H1 (cell line): ENCODE results near the gene CGA. TPM values are rescaled to one million over a fixed set of nuclear protein-coding genes. Genes with fewer than 3 reads are reported as not detected.

Experiments used
- CTCF ChIA-PET: fragments of 300-600 bp; sonication (Branson Sonifier 250); formaldehyde crosslinking; loops from one replicate; lab custom pipeline; 2021; ENCODE audit not compliant: partially characterized antibody; lab: Charles Lee
- POLR2A ChIA-PET: fragments of 300-600 bp; sonication (Branson Sonifier 250); formaldehyde crosslinking; loops from one replicate; lab custom pipeline; 2021; ENCODE audit warnings: inconsistent platforms; ENCODE audit not compliant: partially characterized antibody; lab: Charles Lee
- DNase-seq, 2 experiments: peaks; one replicate each; pipeline versions ENCODE4 v3.0.0 to v3.0.0-alpha.2; 2010 to 2022; ENCODE audit warnings: low spot score in 2 of 2, low read depth in 1 of 2, mixed read lengths in 1 of 2
- FAIRE-seq: peaks from 2 replicates; lab custom pipeline; 2011; peaks lifted over from hg19 to GRCh38; lab: Jason Lieb, UNC
- H2AFZ ChIP-seq: 2 replicates; pipeline ENCODE4 v1.8.1; 2012; ENCODE audit warnings: low read length, inconsistent platforms
- H2AK5ac ChIP-seq: 2 replicates; pipeline ENCODE4 v1.6.1; 2013; ENCODE audit warnings: low read depth, low read length
- H2BK120ac ChIP-seq: replicated peaks from 2 replicates; pipeline ENCODE3; 2013; ENCODE audit warnings: low read depth, low read length, inconsistent platforms
- H2BK12ac ChIP-seq: 2 replicates; pipeline ENCODE4 v1.6.1; 2013; ENCODE audit warnings: low read depth, low read length
- H2BK15ac ChIP-seq: 2 replicates; pipeline ENCODE4 v1.6.1; 2013; ENCODE audit warnings: low read length
- H2BK20ac ChIP-seq: 2 replicates; pipeline ENCODE4 v1.6.1; 2013; ENCODE audit warnings: low read length
- H2BK5ac ChIP-seq: 2 replicates; pipeline ENCODE4 v1.6.1; 2013; ENCODE audit warnings: low read depth, low read length
- H3K14ac ChIP-seq: 2 replicates; pipeline ENCODE4 v1.6.1; 2013; ENCODE audit warnings: inconsistent platforms; ENCODE audit not compliant: insufficient read length
- H3K18ac ChIP-seq: 2 replicates; pipeline ENCODE4 v1.6.1; 2013; ENCODE audit warnings: low read length; ENCODE audit errors: extremely low read depth
- H3K23ac ChIP-seq: 2 replicates; pipeline ENCODE4 v1.6.1; 2013; ENCODE audit warnings: inconsistent platforms; ENCODE audit not compliant: insufficient read length
- H3K23me2 ChIP-seq: 2 replicates; pipeline ENCODE4 v1.6.1; 2013; ENCODE audit warnings: low read depth, low read length
- H3K27ac ChIP-seq: 2 replicates; pipeline ENCODE4 v1.6.1; 2011; ENCODE audit warnings: low read depth, low read length, inconsistent platforms
- H3K27me3 ChIP-seq, 4 experiments: replicated peaks in 1 of 4; 1 replicate in 1 of 4; 2 replicates in 3 of 4; pipeline versions ENCODE4 v1.6.1 to v1.8.1; 2011 to 2013; ENCODE audit warnings: low read length in 3 of 4, mild to moderate bottlenecking in 3 of 4, inconsistent platforms in 2 of 4, mixed read lengths in 2 of 4, moderate library complexity in 1 of 4; ENCODE audit not compliant: control insufficient read depth in 3 of 4, insufficient read depth in 3 of 4; ENCODE audit errors: extremely low read depth in 1 of 4
- H3K36me3 ChIP-seq, 4 experiments: 2 replicates each; pipeline versions ENCODE4 v1.6.1 to v1.8.1; 2011 to 2013; ENCODE audit warnings: mild to moderate bottlenecking in 4 of 4, low read length in 3 of 4, moderate library complexity in 2 of 4, control low read depth in 1 of 4, inconsistent platforms in 1 of 4; ENCODE audit not compliant: insufficient read depth in 4 of 4, control insufficient read depth in 2 of 4
- H3K4ac ChIP-seq: replicated peaks from 2 replicates; pipeline ENCODE3; 2013; ENCODE audit warnings: low read length, low read depth, mixed read lengths, inconsistent platforms; ENCODE audit not compliant: insufficient read length
- H3K4me1 ChIP-seq, 4 experiments: replicated peaks in 1 of 4; 1 replicate in 1 of 4; 2 replicates in 3 of 4; pipeline versions ENCODE4 v1.6.1 to v1.8.1; 2011 to 2013; ENCODE audit warnings: low read length in 3 of 4, inconsistent platforms in 2 of 4, mixed read lengths in 1 of 4; ENCODE audit not compliant: insufficient read depth in 4 of 4, control insufficient read depth in 3 of 4
- H3K4me2 ChIP-seq, 2 experiments: 2 replicates each; pipeline versions ENCODE4 v1.6.1 to v1.8.1; 2011 to 2013; ENCODE audit warnings: low read depth in 2 of 2, low read length in 2 of 2, control low read depth in 1 of 2, inconsistent platforms in 1 of 2, mild to moderate bottlenecking in 1 of 2; ENCODE audit not compliant: insufficient read depth in 1 of 2
- H3K4me3 ChIP-seq, 4 experiments: fragments of 200-600, 300-600 bp in 1 of 4; sonication (generic), shearing (Covaris generic), sonication (Bioruptor Twin) in 1 of 4; 2 replicates each; pipeline versions ENCODE4 v1.5.1 to v1.8.1; 2011 to 2016; ENCODE audit warnings: low read length in 4 of 4, low read depth in 3 of 4, control low read depth in 2 of 4, inconsistent platforms in 2 of 4, mild to moderate bottlenecking in 2 of 4, mixed read lengths in 1 of 4, moderate library complexity in 1 of 4; ENCODE audit not compliant: insufficient read depth in 2 of 4; ENCODE audit errors: extremely low read depth in 1 of 4
- H3K56ac ChIP-seq: replicated peaks from 2 replicates; pipeline ENCODE3; 2013; ENCODE audit warnings: low read depth, mild to moderate bottlenecking, mixed read lengths, low read length, inconsistent platforms; ENCODE audit not compliant: insufficient read length
- H3K79me1 ChIP-seq: 2 replicates; pipeline ENCODE4 v1.6.1; 2013; ENCODE audit warnings: low read depth, low read length, control low read depth
- H3K79me2 ChIP-seq, 2 experiments: 2 replicates each; pipeline versions ENCODE4 v1.6.1 to v1.8.1; 2012 to 2013; ENCODE audit warnings: low read length in 2 of 2, mild to moderate bottlenecking in 2 of 2, inconsistent platforms in 1 of 2; ENCODE audit not compliant: insufficient read depth in 2 of 2, control insufficient read depth in 1 of 2
- H3K9ac ChIP-seq, 4 experiments: replicated peaks in 1 of 4; 1 replicate in 1 of 4; 2 replicates in 3 of 4; pipeline versions ENCODE4 v1.6.1 to v1.8.1; 2011 to 2013; ENCODE audit warnings: low read depth in 3 of 4, low read length in 3 of 4, control low read depth in 2 of 4, mild to moderate bottlenecking in 2 of 4, moderate library complexity in 2 of 4, inconsistent platforms in 1 of 4; ENCODE audit errors: extremely low read depth in 1 of 4
- H3K9me3 ChIP-seq, 2 experiments: 2 replicates each; pipeline versions ENCODE4 v1.6.1 to v1.8.1; 2012 to 2013; ENCODE audit warnings: mild to moderate bottlenecking in 2 of 2, moderate library complexity in 2 of 2, control low read depth in 1 of 2, inconsistent platforms in 1 of 2, low read depth in 1 of 2, low read length in 1 of 2, mixed read lengths in 1 of 2; ENCODE audit not compliant: insufficient read depth in 2 of 2
- H4K20me1 ChIP-seq, 2 experiments: replicated peaks in 1 of 2; 2 replicates each; pipeline versions ENCODE3 to v1.8.1; 2011 to 2013; ENCODE audit warnings: inconsistent platforms in 2 of 2, low read length in 2 of 2, mild to moderate bottlenecking in 1 of 2; ENCODE audit not compliant: insufficient read depth in 2 of 2, control insufficient read depth in 1 of 2
- H4K5ac ChIP-seq: 2 replicates; pipeline ENCODE4 v1.6.1; 2013; ENCODE audit warnings: low read length, low read depth, mixed read lengths, inconsistent platforms; ENCODE audit not compliant: insufficient read length
- H4K8ac ChIP-seq: 2 replicates; pipeline ENCODE4 v1.8.0; 2013; ENCODE audit warnings: mild to moderate bottlenecking, moderate library complexity, low read length, inconsistent platforms; ENCODE audit not compliant: insufficient read depth; ENCODE audit errors: extremely low read depth
- H4K91ac ChIP-seq: replicated peaks from 2 replicates; pipeline ENCODE3; 2013; ENCODE audit warnings: low read length, mixed read lengths, inconsistent platforms; ENCODE audit not compliant: insufficient read length
- HDAC6 ChIP-seq: IDR thresholded peaks from one replicate; pipeline ENCODE4 v1.7.1; 2012; ENCODE audit warnings: low read depth, mild to moderate bottlenecking, inconsistent platforms, low read length, moderate library complexity
- RFX5 ChIP-seq: IDR thresholded peaks from 2 replicates; pipeline ENCODE4 v1.6.1; 2011; ENCODE audit warnings: low read depth, low read length, improper control_type of control experiment, borderline replicate concordance
- WGBS, 2 experiments: shearing (Covaris generic) in 1 of 2; methylation state at CpG; one replicate each; pipeline versions ENCODE4 v1.1.6 to v1.1.7; 2013 to 2015; ENCODE audit warnings: low lambda C conversion rate in 2 of 2, mixed read lengths in 2 of 2, inconsistent platforms in 1 of 2, low coverage in 1 of 2, missing lambda C conversion rate in 1 of 2; ENCODE audit not compliant: insufficient replicate concordance in 2 of 2, insufficient coverage in 1 of 2, insufficient read length in 1 of 2; ENCODE audit errors: extremely low coverage in 1 of 2, missing lambda C conversion rate in 1 of 2; 5-methylcytosine and 5-hydroxymethylcytosine counted together
- polyA plus RNA-seq, 7 experiments: library from polyadenylated mRNA; depleted of rRNA in 3 of 7; stranded (reverse) in 5 of 7; unstranded in 2 of 7; fragments of >200 nt in 5 of 7; fragments of 200-250 nt in 2 of 7; gene quantifications; 1 replicate in 5 of 7; 2 replicates in 1 of 7; 4 replicates in 1 of 7; pipeline versions ENCODE4 v1.2.1 to v1.2.3, GENCODE V29; 2011 to 2013; ENCODE audit warnings: missing spikeins in 2 of 7, mixed read lengths in 2 of 7
- total RNA-seq: library from RNA; stranded (reverse); fragmentation: NEBNext Ultra II Directional; extraction: Animal tissue kit (Norgen Biotek cat#: 25700); gene quantifications from 2 replicates; pipeline ENCODE4 v1.2.1, GENCODE V29; 2021

The CGA gene
- total and polyA plus RNA-seq, 2 of the 8 experiments (the other 6 are each of a cell fraction or from before 2014, with no cell fraction given): not detected

DNA sequence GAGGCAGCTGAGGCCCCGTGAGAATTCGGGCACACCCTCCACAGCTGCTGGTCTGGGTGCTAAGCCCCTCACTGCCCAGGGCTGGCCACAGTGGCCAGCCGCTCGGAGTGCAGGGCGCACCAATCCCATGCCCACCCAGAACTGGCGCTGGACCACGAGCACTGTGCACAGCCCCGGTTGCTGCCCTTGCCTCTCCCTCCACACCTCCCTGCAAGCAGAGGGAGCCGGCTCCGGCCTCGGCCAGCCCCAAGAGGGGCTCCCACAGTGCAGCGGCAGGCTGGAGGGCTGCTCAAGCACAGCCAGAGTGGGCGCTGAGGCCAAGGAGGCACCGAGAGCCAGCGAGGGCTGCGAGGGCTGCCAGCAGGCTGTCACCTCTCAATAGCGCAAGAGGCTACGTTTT lies 35.0 kb downstream of the CGA start:
- Histone ChIP-seq H3K23ac (no peak overlapping the region), H2AFZ (no peak overlapping the region), H3K4ac (no peak overlapping the region), H3K9me3 (peaks cover 0 to 4% of the 10 kb centered on the region in 2 experiments; a peak in 1 of 4 replicates)
- POLR2A ChIA-PET: no interaction called here
- TF ChIP-seq RFX5: no peak
- TF ChIP-seq HDAC6: no peak
- TF ChIP-seq, all 59 proteins: peak for 0
- H2BK5ac ChIP-seq: no peak overlapping the region
- no peak overlapping the region for H3K18ac ChIP-seq
- no peak for FAIRE-seq
- no peak overlapping the region for H4K5ac ChIP-seq
- no peaks in the 10 kb centered on the region for H3K79me1 ChIP-seq
- H2AK5ac ChIP-seq: no peak overlapping the region
- H3K56ac ChIP-seq: no peak overlapping the region
- 95% methylated on average over 11 of the region's 18 CpGs; no CpG with 5 or more reads in 1 of the 2 experiments for WGBS, 2 experiments
- no peak for DNase-seq
- no peak overlapping the region for H4K8ac ChIP-seq
- no peak overlapping the region for H3K9ac ChIP-seq
- H3K23me2 ChIP-seq: no peaks in the 10 kb centered on the region
- no peak overlapping the region for H2BK120ac ChIP-seq
- no peaks in the 10 kb centered on the region for H3K27me3 ChIP-seq
- H2BK15ac ChIP-seq: no peak overlapping the region
- no peaks in the 10 kb centered on the region for H3K79me2 ChIP-seq
- no peak overlapping the region for H3K14ac ChIP-seq
- no peaks in the 10 kb centered on the region for H3K4me1 ChIP-seq
- no peak overlapping the region for H2BK12ac ChIP-seq
- no peak overlapping the region for H3K4me3 ChIP-seq
- H2BK20ac ChIP-seq: no peak overlapping the region
- H3K27ac ChIP-seq: no peak overlapping the region
- H3K4me2 ChIP-seq: no peak overlapping the region
- no peak overlapping the region for H4K91ac ChIP-seq
- CTCF ChIA-PET: no interaction called here
- no peaks in the 10 kb centered on the region for H4K20me1 ChIP-seq
- no peaks in the 10 kb centered on the region for H3K36me3 ChIP-seq
